K562 (cell line): ENCODE measurements around the gene UBAP1L. TPM values are rescaled to one million over a fixed set of nuclear protein-coding genes. Genes with fewer than 3 reads are reported as not detected.

Experiments used
- ADNP ChIP-seq: fragments of 200-800 bp; sonication (Bioruptor generic); IDR thresholded peaks from 2 replicates; pipeline ENCODE4 v1.6.1; 2016; ENCODE audit warnings: missing genetic modification characterization, missing compliant biosample characterization
- BHLHE40 ChIP-seq: IDR thresholded peaks from 2 replicates; pipeline ENCODE4 v1.6.1; 2011; ENCODE audit warnings: low read length, improper control_type of control experiment
- ESRRA ChIP-seq: fragments of 450-650 bp; IDR thresholded peaks from 2 replicates; pipeline ENCODE4 v1.6.1; 2014; ENCODE audit warnings: low read depth, mild to moderate bottlenecking, moderate library complexity, borderline replicate concordance
- polyA plus RNA-seq, 8 experiments: library from polyadenylated mRNA; depleted of rRNA in 4 of 8; stranded (reverse) in 5 of 8; unstranded in 3 of 8; fragments of >200 nt; fragmentation: Nextera tagmentation in 2 of 8; fragmentation: Illumina TruSeq in 1 of 8; extraction: Ambion mirVana in 2 of 8; extraction: Trizol in 1 of 8; gene quantifications; 2 replicates each; pipeline versions ENCODE4 v1.2.1 to v1.2.3, GENCODE V29; 2011 to 2014; ENCODE audit warnings: inconsistent platforms in 1 of 8, missing spikeins in 1 of 8
- total RNA-seq, 7 experiments: library from RNA; depleted of rRNA in 6 of 7; stranded (reverse); fragments of >200 nt in 6 of 7; fragmentation: Illumina TruSeq in 2 of 7; extraction: Trizol in 2 of 7; gene quantifications; 2 replicates each; pipeline versions ENCODE4 v1.2.1 to v1.2.3, GENCODE V29; 2011 to 2021; ENCODE audit warnings: low replicate concordance in 1 of 7
- TF ChIP-seq, protein P1 (sequence below): IDR thresholded peaks from 2 replicates; pipeline ENCODE4 v1.6.1; 2016; ENCODE audit warnings: missing genetic modification characterization, missing compliant biosample characterization
- TF ChIP-seq, protein P2 (sequence below): fragments of 450-650 bp; IDR thresholded peaks from 2 replicates; pipeline ENCODE4 v1.6.1; 2016; ENCODE audit warnings: low read depth
- TF ChIP-seq, protein P3 (sequence below): fragments of 250-450 bp; sonication (Bioruptor Pico); IDR thresholded peaks from 2 replicates; pipeline ENCODE4 v1.5.0; 2021; ENCODE audit warnings: mild to moderate bottlenecking, borderline replicate concordance
- TF ChIP-seq, protein P4 (sequence below): sonication (generic); formaldehyde crosslinking; IDR thresholded peaks from 2 replicates; pipeline ENCODE4 v1.8.0; 2022; ENCODE audit warnings: mild to moderate bottlenecking, missing genetic modification reagents
- TF ChIP-seq, protein P5 (sequence below), 2 experiments: fragments of 450-650 bp in 1 of 2; IDR thresholded peaks; 2 replicates each; pipeline ENCODE4 v1.6.1; 2011 to 2017; ENCODE audit warnings: low read depth in 2 of 2, antibody characterized with exemption in 1 of 2, borderline replicate concordance in 1 of 2, low read length in 1 of 2, mild to moderate bottlenecking in 1 of 2, mixed read lengths in 1 of 2; ENCODE audit not compliant: control insufficient read depth in 1 of 2

Gene UBAP1L
- total and polyA plus RNA-seq, 9 of the 15 experiments (the other 6 are each of a cell fraction or from before 2014, with no cell fraction given), result 0.16 to 0.71 (median 0.41) TPM; not detected in 2

DNA sequence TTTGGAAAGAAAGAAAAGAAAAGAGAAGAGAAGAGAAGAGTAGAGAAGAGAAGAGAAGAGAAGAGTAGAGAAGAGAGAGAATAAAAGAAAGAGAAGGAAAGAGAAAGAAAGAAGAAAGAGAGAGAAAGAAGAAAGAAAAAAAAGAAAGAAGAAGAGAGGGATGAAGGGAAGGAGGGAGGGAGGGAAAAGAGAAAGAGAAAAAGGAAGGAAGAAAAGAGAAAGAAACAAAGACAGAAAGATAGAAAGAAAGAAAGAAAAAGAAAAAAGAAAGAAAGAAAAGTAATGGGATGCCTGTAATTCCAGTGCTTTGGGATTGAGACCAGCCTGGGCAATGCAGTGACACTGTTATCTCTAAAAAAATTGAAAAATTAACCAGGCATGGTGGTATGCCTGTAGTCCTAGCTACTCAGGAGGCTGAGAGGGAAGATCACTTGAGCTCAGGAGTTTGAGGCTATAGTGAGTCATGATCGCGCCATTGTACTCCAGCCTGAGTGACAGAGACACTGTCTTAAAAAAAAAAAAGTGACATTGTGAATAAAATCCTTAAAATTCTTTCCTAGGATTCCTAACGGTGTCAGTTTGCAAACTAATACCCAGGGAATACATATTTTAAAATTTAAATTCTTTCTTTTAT is 48.9 kb downstream of the UBAP1L start (continued):
- TF ChIP-seq, protein P1, sequence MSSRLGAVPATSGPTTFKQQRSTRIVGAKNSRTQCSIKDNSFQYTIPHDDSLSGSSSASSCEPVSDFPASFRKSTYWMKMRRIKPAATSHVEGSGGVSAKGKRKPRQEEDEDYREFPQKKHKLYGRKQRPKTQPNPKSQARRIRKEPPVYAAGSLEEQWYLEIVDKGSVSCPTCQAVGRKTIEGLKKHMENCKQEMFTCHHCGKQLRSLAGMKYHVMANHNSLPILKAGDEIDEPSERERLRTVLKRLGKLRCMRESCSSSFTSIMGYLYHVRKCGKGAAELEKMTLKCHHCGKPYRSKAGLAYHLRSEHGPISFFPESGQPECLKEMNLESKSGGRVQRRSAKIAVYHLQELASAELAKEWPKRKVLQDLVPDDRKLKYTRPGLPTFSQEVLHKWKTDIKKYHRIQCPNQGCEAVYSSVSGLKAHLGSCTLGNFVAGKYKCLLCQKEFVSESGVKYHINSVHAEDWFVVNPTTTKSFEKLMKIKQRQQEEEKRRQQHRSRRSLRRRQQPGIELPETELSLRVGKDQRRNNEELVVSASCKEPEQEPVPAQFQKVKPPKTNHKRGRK, result peak; percentile 99
- TF ChIP-seq ADNP (tag), result no peak
- TF ChIP-seq, protein P2, sequence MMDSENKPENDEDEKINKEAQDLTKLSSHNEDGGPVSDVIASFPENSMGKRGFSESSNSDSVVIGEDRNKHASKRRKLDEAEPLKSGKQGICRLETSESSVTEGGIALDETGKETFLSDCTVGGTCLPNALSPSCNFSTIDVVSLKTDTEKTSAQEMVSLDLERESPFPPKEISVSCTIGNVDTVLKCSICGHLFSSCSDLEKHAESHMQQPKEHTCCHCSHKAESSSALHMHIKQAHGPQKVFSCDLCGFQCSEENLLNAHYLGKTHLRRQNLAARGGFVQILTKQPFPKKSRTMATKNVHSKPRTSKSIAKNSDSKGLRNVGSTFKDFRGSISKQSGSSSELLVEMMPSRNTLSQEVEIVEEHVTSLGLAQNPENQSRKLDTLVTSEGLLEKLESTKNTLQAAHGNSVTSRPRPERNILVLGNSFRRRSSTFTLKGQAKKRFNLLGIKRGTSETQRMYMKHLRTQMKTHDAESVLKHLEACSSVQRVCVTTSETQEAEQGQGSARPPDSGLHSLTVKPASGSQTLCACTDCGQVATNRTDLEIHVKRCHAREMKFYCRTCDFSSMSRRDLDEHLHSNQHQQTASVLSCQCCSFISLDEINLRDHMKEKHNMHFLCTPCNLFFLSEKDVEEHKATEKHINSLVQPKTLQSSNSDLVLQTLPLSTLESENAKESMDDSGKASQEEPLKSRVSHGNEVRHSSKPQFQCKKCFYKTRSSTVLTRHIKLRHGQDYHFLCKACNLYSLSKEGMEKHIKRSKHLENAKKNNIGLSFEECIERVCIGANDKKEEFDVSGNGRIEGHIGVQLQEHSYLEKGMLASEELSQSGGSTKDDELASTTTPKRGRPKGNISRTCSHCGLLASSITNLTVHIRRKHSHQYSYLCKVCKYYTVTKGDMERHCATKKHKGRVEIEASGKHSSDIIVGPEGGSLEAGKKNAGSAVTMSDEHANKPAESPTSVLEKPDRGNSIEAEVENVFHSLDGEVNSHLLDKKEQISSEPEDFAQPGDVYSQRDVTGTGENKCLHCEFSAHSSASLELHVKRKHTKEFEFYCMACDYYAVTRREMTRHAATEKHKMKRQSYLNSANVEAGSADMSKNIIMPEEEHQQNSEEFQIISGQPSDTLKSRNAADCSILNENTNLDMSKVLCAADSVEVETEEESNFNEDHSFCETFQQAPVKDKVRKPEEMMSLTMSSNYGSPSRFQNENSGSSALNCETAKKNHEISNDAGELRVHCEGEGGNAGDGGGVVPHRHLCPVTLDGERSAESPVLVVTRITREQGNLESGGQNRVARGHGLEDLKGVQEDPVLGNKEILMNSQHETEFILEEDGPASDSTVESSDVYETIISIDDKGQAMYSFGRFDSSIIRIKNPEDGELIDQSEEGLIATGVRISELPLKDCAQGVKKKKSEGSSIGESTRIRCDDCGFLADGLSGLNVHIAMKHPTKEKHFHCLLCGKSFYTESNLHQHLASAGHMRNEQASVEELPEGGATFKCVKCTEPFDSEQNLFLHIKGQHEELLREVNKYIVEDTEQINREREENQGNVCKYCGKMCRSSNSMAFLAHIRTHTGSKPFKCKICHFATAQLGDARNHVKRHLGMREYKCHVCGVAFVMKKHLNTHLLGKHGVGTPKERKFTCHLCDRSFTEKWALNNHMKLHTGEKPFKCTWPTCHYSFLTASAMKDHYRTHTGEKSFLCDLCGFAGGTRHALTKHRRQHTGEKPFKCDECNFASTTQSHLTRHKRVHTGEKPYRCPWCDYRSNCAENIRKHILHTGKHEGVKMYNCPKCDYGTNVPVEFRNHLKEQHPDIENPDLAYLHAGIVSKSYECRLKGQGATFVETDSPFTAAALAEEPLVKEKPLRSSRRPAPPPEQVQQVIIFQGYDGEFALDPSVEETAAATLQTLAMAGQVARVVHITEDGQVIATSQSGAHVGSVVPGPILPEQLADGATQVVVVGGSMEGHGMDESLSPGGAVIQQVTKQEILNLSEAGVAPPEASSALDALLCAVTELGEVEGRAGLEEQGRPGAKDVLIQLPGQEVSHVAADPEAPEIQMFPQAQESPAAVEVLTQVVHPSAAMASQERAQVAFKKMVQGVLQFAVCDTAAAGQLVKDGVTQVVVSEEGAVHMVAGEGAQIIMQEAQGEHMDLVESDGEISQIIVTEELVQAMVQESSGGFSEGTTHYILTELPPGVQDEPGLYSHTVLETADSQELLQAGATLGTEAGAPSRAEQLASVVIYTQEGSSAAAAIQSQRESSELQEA, result no peak
- TF ChIP-seq ESRRA, result no peak
- TF ChIP-seq, protein P3, sequence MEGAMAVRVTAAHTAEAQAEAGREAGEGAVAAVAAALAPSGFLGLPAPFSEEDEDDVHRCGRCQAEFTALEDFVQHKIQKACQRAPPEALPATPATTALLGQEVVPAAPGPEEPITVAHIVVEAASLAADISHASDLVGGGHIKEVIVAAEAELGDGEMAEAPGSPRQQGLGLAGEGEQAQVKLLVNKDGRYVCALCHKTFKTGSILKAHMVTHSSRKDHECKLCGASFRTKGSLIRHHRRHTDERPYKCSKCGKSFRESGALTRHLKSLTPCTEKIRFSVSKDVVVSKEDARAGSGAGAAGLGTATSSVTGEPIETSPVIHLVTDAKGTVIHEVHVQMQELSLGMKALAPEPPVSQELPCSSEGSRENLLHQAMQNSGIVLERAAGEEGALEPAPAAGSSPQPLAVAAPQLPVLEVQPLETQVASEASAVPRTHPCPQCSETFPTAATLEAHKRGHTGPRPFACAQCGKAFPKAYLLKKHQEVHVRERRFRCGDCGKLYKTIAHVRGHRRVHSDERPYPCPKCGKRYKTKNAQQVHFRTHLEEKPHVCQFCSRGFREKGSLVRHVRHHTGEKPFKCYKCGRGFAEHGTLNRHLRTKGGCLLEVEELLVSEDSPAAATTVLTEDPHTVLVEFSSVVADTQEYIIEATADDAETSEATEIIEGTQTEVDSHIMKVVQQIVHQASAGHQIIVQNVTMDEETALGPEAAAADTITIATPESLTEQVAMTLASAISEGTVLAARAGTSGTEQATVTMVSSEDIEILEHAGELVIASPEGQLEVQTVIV (CRISPR knock-in tag), result no peak
- TF ChIP-seq, protein P4, sequence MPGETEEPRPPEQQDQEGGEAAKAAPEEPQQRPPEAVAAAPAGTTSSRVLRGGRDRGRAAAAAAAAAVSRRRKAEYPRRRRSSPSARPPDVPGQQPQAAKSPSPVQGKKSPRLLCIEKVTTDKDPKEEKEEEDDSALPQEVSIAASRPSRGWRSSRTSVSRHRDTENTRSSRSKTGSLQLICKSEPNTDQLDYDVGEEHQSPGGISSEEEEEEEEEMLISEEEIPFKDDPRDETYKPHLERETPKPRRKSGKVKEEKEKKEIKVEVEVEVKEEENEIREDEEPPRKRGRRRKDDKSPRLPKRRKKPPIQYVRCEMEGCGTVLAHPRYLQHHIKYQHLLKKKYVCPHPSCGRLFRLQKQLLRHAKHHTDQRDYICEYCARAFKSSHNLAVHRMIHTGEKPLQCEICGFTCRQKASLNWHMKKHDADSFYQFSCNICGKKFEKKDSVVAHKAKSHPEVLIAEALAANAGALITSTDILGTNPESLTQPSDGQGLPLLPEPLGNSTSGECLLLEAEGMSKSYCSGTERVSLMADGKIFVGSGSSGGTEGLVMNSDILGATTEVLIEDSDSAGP (CRISPR knock-in tag), result no peak
- TF ChIP-seq, protein P5, sequence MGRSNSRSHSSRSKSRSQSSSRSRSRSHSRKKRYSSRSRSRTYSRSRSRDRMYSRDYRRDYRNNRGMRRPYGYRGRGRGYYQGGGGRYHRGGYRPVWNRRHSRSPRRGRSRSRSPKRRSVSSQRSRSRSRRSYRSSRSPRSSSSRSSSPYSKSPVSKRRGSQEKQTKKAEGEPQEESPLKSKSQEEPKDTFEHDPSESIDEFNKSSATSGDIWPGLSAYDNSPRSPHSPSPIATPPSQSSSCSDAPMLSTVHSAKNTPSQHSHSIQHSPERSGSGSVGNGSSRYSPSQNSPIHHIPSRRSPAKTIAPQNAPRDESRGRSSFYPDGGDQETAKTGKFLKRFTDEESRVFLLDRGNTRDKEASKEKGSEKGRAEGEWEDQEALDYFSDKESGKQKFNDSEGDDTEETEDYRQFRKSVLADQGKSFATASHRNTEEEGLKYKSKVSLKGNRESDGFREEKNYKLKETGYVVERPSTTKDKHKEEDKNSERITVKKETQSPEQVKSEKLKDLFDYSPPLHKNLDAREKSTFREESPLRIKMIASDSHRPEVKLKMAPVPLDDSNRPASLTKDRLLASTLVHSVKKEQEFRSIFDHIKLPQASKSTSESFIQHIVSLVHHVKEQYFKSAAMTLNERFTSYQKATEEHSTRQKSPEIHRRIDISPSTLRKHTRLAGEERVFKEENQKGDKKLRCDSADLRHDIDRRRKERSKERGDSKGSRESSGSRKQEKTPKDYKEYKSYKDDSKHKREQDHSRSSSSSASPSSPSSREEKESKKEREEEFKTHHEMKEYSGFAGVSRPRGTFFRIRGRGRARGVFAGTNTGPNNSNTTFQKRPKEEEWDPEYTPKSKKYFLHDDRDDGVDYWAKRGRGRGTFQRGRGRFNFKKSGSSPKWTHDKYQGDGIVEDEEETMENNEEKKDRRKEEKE (IDR thresholded peaks at IDR 0.05; ENCODE audit: borderline replicate concordance in 1 of 2, control insufficient read depth in 1 of 2, low read depth in 2 of 2, low read length in 1 of 2), result 0 out of 4 replicates have a peak, but pooled peaks of 1 of the 2 experiments have one; percentile 46
- no peak for TF ChIP-seq BHLHE40
